ENCODE results near the gene CLTCL1. TPM values are rescaled to one million over a fixed set of nuclear protein-coding genes. Genes with fewer than 3 reads are reported as not detected.
"Not testable (repeated sequence)": the region's sequence is repeated elsewhere in the genome, so short reads cannot be mapped to it uniquely, and the experiment has no call there.

CLTCL1 gene
- total and polyA plus RNA-seq, 4 donors, result 2.0 to 4.8 (median 2.6) TPM

- no peak for TF ChIP-seq HNF4G (IDR thresholded peaks at IDR 0.05)
- TF ChIP-seq, protein P1, sequence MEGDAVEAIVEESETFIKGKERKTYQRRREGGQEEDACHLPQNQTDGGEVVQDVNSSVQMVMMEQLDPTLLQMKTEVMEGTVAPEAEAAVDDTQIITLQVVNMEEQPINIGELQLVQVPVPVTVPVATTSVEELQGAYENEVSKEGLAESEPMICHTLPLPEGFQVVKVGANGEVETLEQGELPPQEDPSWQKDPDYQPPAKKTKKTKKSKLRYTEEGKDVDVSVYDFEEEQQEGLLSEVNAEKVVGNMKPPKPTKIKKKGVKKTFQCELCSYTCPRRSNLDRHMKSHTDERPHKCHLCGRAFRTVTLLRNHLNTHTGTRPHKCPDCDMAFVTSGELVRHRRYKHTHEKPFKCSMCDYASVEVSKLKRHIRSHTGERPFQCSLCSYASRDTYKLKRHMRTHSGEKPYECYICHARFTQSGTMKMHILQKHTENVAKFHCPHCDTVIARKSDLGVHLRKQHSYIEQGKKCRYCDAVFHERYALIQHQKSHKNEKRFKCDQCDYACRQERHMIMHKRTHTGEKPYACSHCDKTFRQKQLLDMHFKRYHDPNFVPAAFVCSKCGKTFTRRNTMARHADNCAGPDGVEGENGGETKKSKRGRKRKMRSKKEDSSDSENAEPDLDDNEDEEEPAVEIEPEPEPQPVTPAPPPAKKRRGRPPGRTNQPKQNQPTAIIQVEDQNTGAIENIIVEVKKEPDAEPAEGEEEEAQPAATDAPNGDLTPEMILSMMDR (IDR thresholded peaks at IDR 0.05; ENCODE audit: low read depth, low read length, missing input control), result no peak
- TF ChIP-seq TAF1 (conservative IDR thresholded peaks at IDR 0.05), result no peak
- no peak for TF ChIP-seq EGR1 (IDR thresholded peaks at IDR 0.05; ENCODE audit: low read depth in 2 of 2)
Observed at GRCh38 chr22:19329454-19329853, 37.9 kb upstream of the CLTCL1 start (continued).

DNA sequence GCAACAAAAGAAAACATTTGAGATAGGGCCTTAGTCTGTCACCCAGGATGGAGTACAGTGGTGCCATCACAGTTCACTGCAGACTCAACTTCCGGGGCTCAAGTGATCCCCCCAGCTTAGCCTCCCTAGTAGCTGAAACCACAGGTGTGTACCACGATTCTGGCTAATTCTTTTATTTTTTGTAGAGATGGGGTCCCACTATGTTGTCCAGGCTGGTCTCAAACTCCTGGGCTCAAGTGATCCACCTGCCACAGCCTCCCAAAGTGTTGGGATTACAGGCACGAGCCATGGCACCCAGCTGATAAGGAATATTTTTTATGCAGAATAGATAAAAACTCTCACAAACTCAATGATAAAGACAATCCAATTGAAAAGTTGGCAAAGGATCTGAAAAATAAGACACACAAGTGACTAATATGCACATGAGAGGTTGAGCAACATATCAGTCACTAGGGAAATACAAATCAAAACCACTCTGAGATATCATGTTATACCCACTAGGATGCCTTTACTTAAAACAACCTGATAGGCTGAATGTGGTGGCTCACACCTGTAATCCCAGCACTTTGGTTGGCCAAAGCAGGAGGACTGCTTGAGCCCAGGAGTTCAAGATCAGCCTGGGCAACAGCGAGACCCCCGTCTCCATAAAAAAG is 33.9 kb upstream of the CLTCL1 start:
- Histone ChIP-seq H3K9ac (ENCODE audit: low read depth in 1 of 2, low read length in 2 of 2) (no peak overlapping the region), H3K9me3 (ENCODE audit: control insufficient read depth in 4 of 4, low read length in 3 of 4) (no peaks in the 10 kb centered on the region), H3K4me3 (ENCODE audit: low read depth in 1 of 3, low read length in 3 of 3) (no peak overlapping the region), H3K27ac (ENCODE audit: low read depth in 1 of 2, low read length in 2 of 2) (no peak overlapping the region), H3K27me3 (ENCODE audit: control insufficient read depth in 4 of 4, insufficient read depth in 4 of 4, low read length in 3 of 4) (no peaks in the 10 kb centered on the region), H3K36me3 (ENCODE audit: control insufficient read depth in 4 of 4, insufficient read depth in 3 of 4, low read depth in 1 of 4, low read length in 3 of 4) (peaks cover 0 to 13% (median 10%) of the 10 kb centered on the region in 4 donors), H3K4me1 (ENCODE audit: control insufficient read depth in 4 of 4, insufficient read depth in 4 of 4, low read length in 3 of 4) (no peaks in the 10 kb centered on the region)
- TF ChIP-seq NR2F2 (IDR thresholded peaks at IDR 0.05) (no peak), EGR1 (IDR thresholded peaks at IDR 0.05; ENCODE audit: low read depth in 2 of 2) (no peak), HNF4A (conservative IDR thresholded peaks at IDR 0.05) (no peak), ZBTB33 (IDR thresholded peaks at IDR 0.05) (no peak), FOXA2 (IDR thresholded peaks at IDR 0.05) (no peak), GABPA (IDR thresholded peaks at IDR 0.05 in 1 of 2, conservative IDR thresholded peaks at IDR 0.05 in 1 of 2) (no peak), RAD21 (IDR thresholded peaks at IDR 0.05) (no peak), REST (IDR thresholded peaks at IDR 0.05) (no peak), HNF4G (IDR thresholded peaks at IDR 0.05) (no peak)
- DNase-seq (ENCODE audit: low spot score), result no peak
- 94% methylated on average over 5 of the region's 5 CpGs for WGBS

GRCh38 chr22:19323420-19323819 is 31.9 kb upstream of the CLTCL1 start:
- H3K9me3 ChIP-seq (ENCODE audit: control insufficient read depth in 4 of 4, low read length in 3 of 4); H3K27me3 ChIP-seq (ENCODE audit: control insufficient read depth in 4 of 4, insufficient read depth in 4 of 4, low read length in 3 of 4); H3K9ac ChIP-seq (ENCODE audit: low read depth in 1 of 2, low read length in 2 of 2); H3K4me3 ChIP-seq (ENCODE audit: low read depth in 1 of 3, low read length in 3 of 3); H3K4me1 ChIP-seq (ENCODE audit: control insufficient read depth in 4 of 4, insufficient read depth in 4 of 4, low read length in 3 of 4); H3K27ac ChIP-seq (ENCODE audit: low read depth in 1 of 2, low read length in 2 of 2); H3K36me3 ChIP-seq (ENCODE audit: control insufficient read depth in 4 of 4, insufficient read depth in 3 of 4, low read depth in 1 of 4, low read length in 3 of 4); DNase-seq (ENCODE audit: low spot score): not testable (repeated sequence)
- 94% methylated on average over 6 of the region's 6 CpGs for WGBS

Measured in liver (tissue), 9 donors.